ENCODE data around the gene DNM2.

DNA sequence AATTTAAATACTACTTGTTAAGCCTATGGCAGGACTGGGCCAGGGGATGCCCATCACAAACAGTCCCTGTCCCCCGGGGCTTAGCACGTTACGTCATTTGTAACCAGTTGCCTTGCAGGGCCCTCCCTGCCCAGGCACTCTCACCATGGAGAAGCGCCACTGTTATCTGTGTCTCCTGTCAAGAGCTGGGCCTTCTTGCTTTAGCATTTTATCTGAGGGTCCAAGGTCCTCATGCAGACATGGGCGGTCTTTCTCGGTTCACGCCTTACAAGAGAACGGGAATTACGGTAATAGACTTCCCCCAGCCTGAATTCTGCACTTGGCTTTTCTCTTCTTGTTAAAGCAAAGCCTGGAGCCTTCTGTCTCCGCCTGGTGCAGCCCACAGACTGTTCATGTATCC is 72.0 kb downstream of the DNM2 start:
- no peak for TF ChIP-seq POLR2A (IDR thresholded peaks at IDR 0.05)
- TF ChIP-seq, protein P1, sequence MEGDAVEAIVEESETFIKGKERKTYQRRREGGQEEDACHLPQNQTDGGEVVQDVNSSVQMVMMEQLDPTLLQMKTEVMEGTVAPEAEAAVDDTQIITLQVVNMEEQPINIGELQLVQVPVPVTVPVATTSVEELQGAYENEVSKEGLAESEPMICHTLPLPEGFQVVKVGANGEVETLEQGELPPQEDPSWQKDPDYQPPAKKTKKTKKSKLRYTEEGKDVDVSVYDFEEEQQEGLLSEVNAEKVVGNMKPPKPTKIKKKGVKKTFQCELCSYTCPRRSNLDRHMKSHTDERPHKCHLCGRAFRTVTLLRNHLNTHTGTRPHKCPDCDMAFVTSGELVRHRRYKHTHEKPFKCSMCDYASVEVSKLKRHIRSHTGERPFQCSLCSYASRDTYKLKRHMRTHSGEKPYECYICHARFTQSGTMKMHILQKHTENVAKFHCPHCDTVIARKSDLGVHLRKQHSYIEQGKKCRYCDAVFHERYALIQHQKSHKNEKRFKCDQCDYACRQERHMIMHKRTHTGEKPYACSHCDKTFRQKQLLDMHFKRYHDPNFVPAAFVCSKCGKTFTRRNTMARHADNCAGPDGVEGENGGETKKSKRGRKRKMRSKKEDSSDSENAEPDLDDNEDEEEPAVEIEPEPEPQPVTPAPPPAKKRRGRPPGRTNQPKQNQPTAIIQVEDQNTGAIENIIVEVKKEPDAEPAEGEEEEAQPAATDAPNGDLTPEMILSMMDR (IDR thresholded peaks at IDR 0.05), result no peak

Data from testis (tissue), 2 donors.